Keratinocyte (primary cell): Measurements from ENCODE around the gene TRIP13. TPM values are rescaled to one million over a fixed set of nuclear protein-coding genes. Genes with fewer than 3 reads are reported as not detected.

Experiments used
- DNase-seq: peaks from one replicate; pipeline ENCODE4 v3.0.0-alpha.2; 2011; ENCODE audit warnings: low read depth, missing footprints, low spot score
- FAIRE-seq: peaks from 2 replicates; lab custom pipeline; 2011; peaks lifted over from hg19 to GRCh38; lab: Jason Lieb, UNC
- H2AFZ ChIP-seq: 2 replicates; pipeline ENCODE4 v1.6.0; 2012; ENCODE audit warnings: low read length, control low read depth, inconsistent platforms; ENCODE audit not compliant: control insufficient read depth
- H3K27ac ChIP-seq: 2 replicates; pipeline ENCODE4 v1.5.1; 2011; ENCODE audit warnings: low read length; ENCODE audit not compliant: control insufficient read depth, insufficient read depth
- H3K27me3 ChIP-seq: 3 replicates; pipeline ENCODE4 v1.6.0; 2011; ENCODE audit warnings: low read length; ENCODE audit not compliant: control insufficient read depth, insufficient read depth; ENCODE audit errors: extremely low read depth
- H3K36me3 ChIP-seq, 2 experiments: 2 replicates in 1 of 2; 3 replicates in 1 of 2; pipeline ENCODE4 v1.5.1; 2011; ENCODE audit warnings: low read length in 2 of 2, mild to moderate bottlenecking in 1 of 2; ENCODE audit not compliant: control insufficient read depth in 2 of 2, insufficient read depth in 2 of 2; ENCODE audit errors: extremely low read depth in 1 of 2
- H3K4me1 ChIP-seq: 3 replicates; pipeline ENCODE4 v1.5.1; 2011; ENCODE audit warnings: low read length; ENCODE audit not compliant: control insufficient read depth, insufficient read depth; ENCODE audit errors: extremely low read depth
- H3K4me2 ChIP-seq: 3 replicates; pipeline ENCODE4 v1.6.0; 2011; ENCODE audit warnings: low read depth, low read length; ENCODE audit not compliant: control insufficient read depth, insufficient read depth; ENCODE audit errors: extremely low read depth
- H3K4me3 ChIP-seq, 3 experiments: fragments of 200-600 bp in 1 of 3; sonication (generic) in 1 of 3; 2 replicates in 2 of 3; 3 replicates in 1 of 3; pipeline ENCODE4 v1.5.1; 2011 to 2016; ENCODE audit warnings: low read length in 3 of 3, mild to moderate bottlenecking in 3 of 3, control low read depth in 2 of 3, inconsistent platforms in 1 of 3, low read depth in 1 of 3, mixed read lengths in 1 of 3, mixed run types in 1 of 3, moderate library complexity in 1 of 3; ENCODE audit not compliant: control insufficient read depth in 2 of 3, insufficient read depth in 2 of 3; ENCODE audit errors: extremely low read depth in 1 of 3
- H3K79me2 ChIP-seq: 2 replicates; pipeline ENCODE4 v1.6.0; 2012; ENCODE audit warnings: low read length; ENCODE audit not compliant: control insufficient read depth, insufficient read depth
- H3K9ac ChIP-seq: 3 replicates; pipeline ENCODE4 v1.6.0; 2011; ENCODE audit warnings: low read length; ENCODE audit not compliant: control insufficient read depth, insufficient read depth; ENCODE audit errors: extremely low read depth
- H3K9me1 ChIP-seq: 3 replicates; pipeline ENCODE4 v1.6.0; 2011; ENCODE audit warnings: low read length; ENCODE audit not compliant: control insufficient read depth, insufficient read depth; ENCODE audit errors: extremely low read depth
- H3K9me3 ChIP-seq: 2 replicates; pipeline ENCODE4 v1.5.1; 2012; ENCODE audit warnings: low read depth, low read length; ENCODE audit not compliant: control insufficient read depth
- H4K20me1 ChIP-seq: 3 replicates; pipeline ENCODE4 v1.6.0; 2011; ENCODE audit warnings: low read length; ENCODE audit not compliant: control insufficient read depth, insufficient read depth; ENCODE audit errors: extremely low read depth
- EZH2 ChIP-seq: IDR thresholded peaks from one replicate; pipeline ENCODE4 v1.6.1; 2012; ENCODE audit warnings: inconsistent platforms, mild to moderate bottlenecking, low read length, moderate library complexity
- dilution Hi-C: fragments of 300-500 bp; cut with MboI; formaldehyde crosslinking; loops from one replicate; pipeline ENCODE4 v1.7.0; 2020; ENCODE audit warnings: low sequenced_read_pairs; ENCODE audit not compliant: extremely low pct_ligation_motif_present
- polyA plus RNA-seq, 5 experiments: library from polyadenylated mRNA; depleted of rRNA in 3 of 5; stranded (reverse) in 3 of 5; stranded (forward) in 1 of 5; unstranded in 1 of 5; fragments of >200 nt; gene quantifications; 1 replicate in 1 of 5; 2 replicates in 3 of 5; 3 replicates in 1 of 5; pipeline versions ENCODE4 v1.2.1 to v1.2.3, GENCODE V29; 2011 to 2012; ENCODE audit warnings: missing spikeins in 2 of 5, low read depth in 1 of 5, low replicate concordance in 1 of 5
- TF ChIP-seq, protein P1 (sequence below), 3 experiments: IDR thresholded peaks in 1 of 3; conservative IDR thresholded peaks in 1 of 3; optimal IDR thresholded peaks in 1 of 3; 2 replicates in 2 of 3; 3 replicates in 1 of 3; pipeline versions ENCODE3 to v1.5.1; 2011; ENCODE audit warnings: low read length in 3 of 3, mild to moderate bottlenecking in 3 of 3, moderate library complexity in 2 of 3, control low read depth in 1 of 3, inconsistent platforms in 1 of 3; ENCODE audit not compliant: insufficient read depth in 2 of 3; ENCODE audit errors: extremely low read depth in 1 of 3

The TRIP13 gene
- polyA plus RNA-seq, 1 donor (not counting 4 experiments of a cell fraction or from before 2014, with no cell fraction given) = 37.8 TPM

DNA sequence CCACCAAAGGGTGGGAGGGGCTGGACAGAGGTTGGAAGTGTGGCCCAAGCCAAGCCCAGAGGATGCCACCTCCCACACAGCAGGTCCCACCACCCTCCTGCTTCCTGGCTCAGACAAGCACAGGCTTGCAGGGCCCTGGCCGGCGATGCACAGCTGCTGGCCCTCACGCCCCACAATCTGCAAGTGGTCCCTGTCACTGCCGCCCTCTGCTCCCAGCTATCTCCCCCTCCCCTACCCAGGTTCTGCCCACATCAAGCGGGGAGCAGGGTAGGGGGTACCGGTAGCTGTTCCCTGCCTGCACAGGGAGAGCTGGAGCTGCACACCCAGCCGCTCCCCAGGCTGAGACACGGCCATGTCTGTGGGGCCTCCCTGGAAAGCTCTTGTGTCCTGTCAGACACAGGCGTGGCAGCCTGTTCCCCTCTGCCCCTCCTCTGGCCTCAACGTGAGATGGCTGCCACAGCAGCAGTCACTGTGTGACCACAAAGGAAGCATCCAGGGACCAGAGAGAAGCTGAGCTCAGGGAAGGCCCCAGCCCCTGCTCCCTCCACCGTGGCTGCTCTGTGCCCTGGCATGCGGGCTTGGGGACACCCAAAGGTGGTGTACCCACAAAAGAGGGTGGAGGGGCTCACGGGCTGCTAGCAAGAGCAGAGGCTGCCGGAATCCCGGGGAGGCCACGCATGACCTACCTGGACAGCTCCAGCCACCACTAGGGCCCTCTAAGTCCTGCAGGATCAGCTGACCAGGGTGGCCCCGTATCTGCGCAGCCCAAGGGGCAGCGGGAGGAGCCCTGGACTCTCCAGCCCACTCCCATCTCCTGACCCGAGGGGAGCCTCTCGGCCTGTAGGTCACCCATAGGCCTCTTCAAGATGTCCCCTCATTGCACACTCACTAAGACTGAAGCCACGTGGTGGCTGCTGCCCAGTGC lies 31.0 kb upstream of the TRIP13 start:
- no peaks in the 10 kb centered on the region for H3K79me2 ChIP-seq
- H3K4me3 ChIP-seq = no peak overlapping the region
- H2AFZ ChIP-seq = no peak overlapping the region
- H3K27me3 ChIP-seq = no peaks in the 10 kb centered on the region
- H3K9me3 ChIP-seq = no peaks in the 10 kb centered on the region
- H3K9ac ChIP-seq = no peak overlapping the region
- peaks cover 5% of the 10 kb centered on the region for H4K20me1 ChIP-seq
- peak overlapping the region; percentile 14 for H3K4me2 ChIP-seq
- H3K27ac ChIP-seq = no peak overlapping the region
- peaks cover 15 to 23% of the 10 kb centered on the region in 2 experiments for H3K36me3 ChIP-seq
- DNase-seq (no peak), FAIRE-seq (no peak)
- no peaks in the 10 kb centered on the region for H3K9me1 ChIP-seq
- TF ChIP-seq EZH2 = no peak
- TF ChIP-seq, protein P1, sequence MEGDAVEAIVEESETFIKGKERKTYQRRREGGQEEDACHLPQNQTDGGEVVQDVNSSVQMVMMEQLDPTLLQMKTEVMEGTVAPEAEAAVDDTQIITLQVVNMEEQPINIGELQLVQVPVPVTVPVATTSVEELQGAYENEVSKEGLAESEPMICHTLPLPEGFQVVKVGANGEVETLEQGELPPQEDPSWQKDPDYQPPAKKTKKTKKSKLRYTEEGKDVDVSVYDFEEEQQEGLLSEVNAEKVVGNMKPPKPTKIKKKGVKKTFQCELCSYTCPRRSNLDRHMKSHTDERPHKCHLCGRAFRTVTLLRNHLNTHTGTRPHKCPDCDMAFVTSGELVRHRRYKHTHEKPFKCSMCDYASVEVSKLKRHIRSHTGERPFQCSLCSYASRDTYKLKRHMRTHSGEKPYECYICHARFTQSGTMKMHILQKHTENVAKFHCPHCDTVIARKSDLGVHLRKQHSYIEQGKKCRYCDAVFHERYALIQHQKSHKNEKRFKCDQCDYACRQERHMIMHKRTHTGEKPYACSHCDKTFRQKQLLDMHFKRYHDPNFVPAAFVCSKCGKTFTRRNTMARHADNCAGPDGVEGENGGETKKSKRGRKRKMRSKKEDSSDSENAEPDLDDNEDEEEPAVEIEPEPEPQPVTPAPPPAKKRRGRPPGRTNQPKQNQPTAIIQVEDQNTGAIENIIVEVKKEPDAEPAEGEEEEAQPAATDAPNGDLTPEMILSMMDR (optimal IDR thresholded peaks at IDR 0.05 in 1 of 3, IDR thresholded peaks at IDR 0.05 in 1 of 3, conservative IDR thresholded peaks at IDR 0.05 in 1 of 3; ENCODE audit: extremely low read depth in 1 of 3, insufficient read depth in 2 of 3, low read length in 3 of 3) = no peak
- peaks cover 7% of the 10 kb centered on the region for H3K4me1 ChIP-seq
- dilution Hi-C loops = no loop called here

DNA sequence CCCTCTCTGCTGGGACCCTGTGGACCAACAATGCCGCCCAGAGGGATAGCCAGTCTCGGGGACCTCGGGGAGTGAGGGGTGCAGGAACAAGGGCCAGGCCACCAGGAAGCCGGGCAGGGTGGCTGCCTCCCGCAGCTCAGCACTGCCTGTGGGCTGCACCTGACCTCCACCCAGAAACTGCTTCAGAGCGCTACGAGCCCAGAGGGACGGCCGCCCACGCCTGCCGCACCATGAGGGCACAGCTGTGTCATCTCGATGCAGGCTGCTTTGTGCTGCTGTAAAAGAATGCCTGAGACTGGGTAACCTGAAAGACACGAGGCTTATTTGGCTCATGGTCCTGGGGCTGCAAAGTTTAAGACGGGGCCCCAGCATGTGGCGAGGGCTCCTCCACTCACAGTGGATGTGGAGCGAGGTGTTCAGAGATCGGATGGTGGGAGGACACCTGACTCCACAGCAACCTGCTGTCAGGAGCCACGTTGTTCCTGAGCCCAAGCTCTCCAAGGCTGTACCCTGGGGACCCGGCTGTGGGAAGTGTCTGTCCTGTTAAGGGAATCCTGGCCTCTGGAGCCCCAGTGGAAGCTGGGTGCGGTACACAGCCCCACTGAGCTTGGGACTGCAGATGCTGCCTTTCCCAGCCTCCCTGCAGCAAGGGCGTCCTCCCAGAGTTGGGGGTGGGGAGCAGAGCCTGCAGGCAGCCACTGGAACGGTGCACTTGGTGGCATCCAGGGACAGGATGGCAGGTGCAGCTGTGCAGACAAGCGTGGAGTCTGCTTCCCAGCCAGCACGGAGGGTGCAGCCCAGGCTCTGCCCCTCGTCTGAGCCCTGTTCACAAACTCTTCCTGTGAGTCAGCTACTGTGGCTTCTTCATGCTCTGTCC lies 30.1 kb upstream of the TRIP13 start:
- H3K4me3 ChIP-seq = no peak overlapping the region
- H3K4me1 ChIP-seq = peaks cover 7% of the 10 kb centered on the region
- H4K20me1 ChIP-seq = peaks cover 5% of the 10 kb centered on the region
- DNase-seq (no peak), FAIRE-seq (no peak)
- TF ChIP-seq EZH2 = no peak
- TF ChIP-seq, protein P1 (optimal IDR thresholded peaks at IDR 0.05 in 1 of 3, IDR thresholded peaks at IDR 0.05 in 1 of 3, conservative IDR thresholded peaks at IDR 0.05 in 1 of 3; ENCODE audit: extremely low read depth in 1 of 3, insufficient read depth in 2 of 3, low read length in 3 of 3) = no peak
- H3K27ac ChIP-seq = no peak overlapping the region
- dilution Hi-C loops = no loop called here
- peaks cover 17 to 29% of the 10 kb centered on the region in 2 experiments for H3K36me3 ChIP-seq
- H3K27me3 ChIP-seq = no peaks in the 10 kb centered on the region
- H3K4me2 ChIP-seq = no peak overlapping the region
- H3K9me1 ChIP-seq = no peaks in the 10 kb centered on the region
- no peaks in the 10 kb centered on the region for H3K79me2 ChIP-seq
- no peak overlapping the region for H2AFZ ChIP-seq
- no peaks in the 10 kb centered on the region for H3K9me3 ChIP-seq
- H3K9ac ChIP-seq = no peak overlapping the region
